ENCODE data around the gene STUM. TPM values are rescaled to one million over a fixed set of nuclear protein-coding genes. Genes with fewer than 3 reads are reported as not detected.

The STUM gene
- total RNA-seq, 4 donors from 2014 or later = 0.92 to 1.9 (median 1.0) TPM

GRCh38 chr1:226658546-226659125 is 110.1 kb downstream of the STUM start:
- H3K4me1 ChIP-seq = peaks cover 87 to 91% of the 10 kb centered on the region in 2 donors
- in situ Hi-C loops (cut with MboI; ENCODE audit: low sequenced_read_pairs in 4 of 4) (no loop called here), intact Hi-C loops (cut with DNase I; ENCODE audit: low total_unique reads) (loop anchor here (5.0 kb wide), 1 partner anchor 79 kb away; the partner anchor contains the start of gene ITPKB)
- H3K27me3 ChIP-seq = no peaks in the 10 kb centered on the region
- H3K9me3 ChIP-seq = no peaks in the 10 kb centered on the region
- no peak for ATAC-seq
- H3K4me3 ChIP-seq = no peak overlapping the region
- TF ChIP-seq CTCF (IDR thresholded peaks at IDR 0.05 in 4 of 5, conservative IDR thresholded peaks at IDR 0.05 in 1 of 5) (no peak), POLR2A (IDR thresholded peaks at IDR 0.05) (no peak)
- H3K36me3 ChIP-seq = no peaks in the 10 kb centered on the region
- DNase-seq = no peak
- no peak overlapping the region for H3K27ac ChIP-seq

Other genes starting within 250 kb of the STUM start
- gene LIN9, start 239.6 kb upstream of the STUM start, total RNA-seq = 1 to 10 TPM; 2.1 to 4.7 (median 2.8) TPM
- gene PARP1, start 140.7 kb upstream of the STUM start, total RNA-seq = 100 to 1,000 TPM in 2 of 4 donors, 10 to 100 TPM in 2; 63.8 to 117 (median 99.7) TPM
- 10 to 100 TPM in 1 of 4 donors, 1 to 10 TPM in 3; 7.1 to 13.9 (median 7.8) TPM for gene ITPKB, start 190.5 kb downstream of the STUM start, total RNA-seq

Data from gastrocnemius medialis (tissue), 4 donors.